Superior temporal gyrus (tissue), 1 donor: ENCODE results near the gene DIO2.
A peak's percentile ranks its signal among the peaks of the same experiment; 100 is the strongest.

ENCODE experiments used
- DNase-seq: peaks from one replicate; pipeline ENCODE4 v3.0.0-alpha.2; 2016; ENCODE audit errors: extremely low spot score

Gene DIO2

DNA sequence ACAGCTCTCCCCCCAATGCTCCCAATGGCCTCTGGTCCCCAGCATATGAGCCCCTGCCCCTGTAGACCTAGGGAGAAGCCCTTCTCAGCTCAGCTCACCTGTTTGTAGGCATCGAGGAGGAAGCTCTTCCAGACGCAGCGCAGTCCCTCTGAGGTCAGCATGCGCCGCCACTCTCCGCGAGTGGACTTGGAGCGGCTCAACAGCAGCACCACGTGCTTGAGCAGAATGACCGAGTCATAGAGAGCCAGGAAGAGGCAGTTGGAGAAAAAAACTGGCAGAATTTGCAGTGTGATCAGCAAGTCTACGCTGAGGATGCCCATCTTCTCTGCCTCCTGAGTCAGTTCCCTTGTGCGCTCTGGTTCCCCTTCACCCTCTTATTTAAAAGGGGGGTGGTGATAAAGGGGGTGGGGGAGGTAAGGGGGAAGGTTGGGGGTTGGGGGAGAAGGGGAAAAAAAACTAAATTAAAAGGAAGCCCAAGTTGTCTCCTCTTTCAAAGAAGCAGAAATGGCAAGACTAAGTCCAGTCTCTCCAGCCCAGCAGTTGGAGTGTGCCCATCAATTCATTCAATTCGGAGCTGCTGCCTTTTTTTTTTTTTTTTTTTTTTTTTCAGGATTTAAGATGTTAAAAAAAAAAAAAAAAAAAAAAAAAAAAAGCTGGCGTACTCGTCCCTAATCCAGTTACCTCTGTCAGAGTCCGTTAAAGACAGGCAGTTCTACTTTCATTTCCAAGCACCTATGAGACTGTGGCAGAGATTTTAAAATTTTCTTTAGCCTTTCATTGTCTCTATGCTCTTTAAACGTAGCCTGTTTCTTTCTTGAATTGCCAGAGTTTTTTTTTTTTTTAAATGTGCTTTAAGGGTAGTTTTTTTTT is at the start of gene DIO2:
DIO2 (minus strand) TSS at position 352 of the 870 bp plus-strand sequence; CDS start at position 320, 32 bp downstream.
- DNase-seq, result peak; percentile 70

DNA sequence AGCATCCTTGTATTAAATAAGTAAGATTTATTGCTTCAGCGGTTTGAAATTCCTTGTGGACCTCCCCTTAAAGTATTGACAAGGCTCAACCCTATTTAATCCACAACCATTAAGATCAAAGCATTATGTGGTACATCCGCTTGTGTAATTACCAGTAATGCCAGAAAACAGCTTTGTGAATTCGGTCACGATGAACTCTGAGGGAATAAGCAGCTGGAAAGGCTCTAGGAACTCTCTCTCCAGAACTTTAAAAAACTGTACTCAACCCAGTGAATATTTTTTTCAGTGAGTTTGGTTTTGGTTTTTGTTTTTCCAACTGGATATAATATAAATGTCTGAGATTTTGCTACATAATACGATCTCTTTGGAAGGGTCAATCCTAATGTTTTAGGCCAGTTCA is 49.3 kb upstream of the DIO2 start:
- DNase-seq, result no peak

DNA sequence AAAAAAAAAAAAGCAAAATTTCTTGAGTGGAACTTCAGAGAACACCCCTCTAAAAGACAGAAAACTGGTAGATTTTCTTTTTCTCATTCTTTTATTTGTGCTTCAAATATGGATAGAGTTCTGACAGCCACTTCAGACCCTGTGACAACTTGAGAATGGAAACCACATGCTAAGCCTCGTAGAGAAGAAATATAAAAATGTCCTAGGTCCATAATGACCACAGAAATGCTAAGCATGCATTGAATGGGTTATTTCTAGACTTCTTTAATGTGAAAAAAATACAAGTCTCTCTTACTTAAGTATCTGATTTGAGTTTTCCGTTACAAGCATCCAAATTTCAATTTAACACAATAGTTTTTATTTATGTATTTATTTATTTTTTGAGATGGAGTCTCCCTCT is 28.3 kb upstream of the DIO2 start:
- DNase-seq, result no peak

DNA sequence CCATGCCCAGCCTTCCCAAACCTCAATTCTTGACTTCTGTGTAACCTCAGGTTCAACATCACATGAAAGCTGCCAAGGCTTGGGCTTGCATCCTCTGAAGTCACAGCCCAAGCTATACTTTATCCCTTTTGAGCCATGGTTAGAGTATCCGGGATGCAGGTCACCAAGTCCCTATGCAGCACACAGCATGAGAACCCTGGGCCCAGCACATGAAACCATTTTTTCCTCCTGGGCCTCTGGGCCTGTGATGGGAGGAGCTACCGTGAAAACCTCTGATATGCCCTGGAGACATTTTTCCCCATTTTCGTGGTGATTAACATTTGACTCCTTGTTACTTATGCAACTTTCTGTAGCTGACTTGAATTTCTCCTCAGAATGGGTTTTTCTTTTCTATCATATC is 25.8 kb upstream of the DIO2 start:
- no peak for DNase-seq

DNA sequence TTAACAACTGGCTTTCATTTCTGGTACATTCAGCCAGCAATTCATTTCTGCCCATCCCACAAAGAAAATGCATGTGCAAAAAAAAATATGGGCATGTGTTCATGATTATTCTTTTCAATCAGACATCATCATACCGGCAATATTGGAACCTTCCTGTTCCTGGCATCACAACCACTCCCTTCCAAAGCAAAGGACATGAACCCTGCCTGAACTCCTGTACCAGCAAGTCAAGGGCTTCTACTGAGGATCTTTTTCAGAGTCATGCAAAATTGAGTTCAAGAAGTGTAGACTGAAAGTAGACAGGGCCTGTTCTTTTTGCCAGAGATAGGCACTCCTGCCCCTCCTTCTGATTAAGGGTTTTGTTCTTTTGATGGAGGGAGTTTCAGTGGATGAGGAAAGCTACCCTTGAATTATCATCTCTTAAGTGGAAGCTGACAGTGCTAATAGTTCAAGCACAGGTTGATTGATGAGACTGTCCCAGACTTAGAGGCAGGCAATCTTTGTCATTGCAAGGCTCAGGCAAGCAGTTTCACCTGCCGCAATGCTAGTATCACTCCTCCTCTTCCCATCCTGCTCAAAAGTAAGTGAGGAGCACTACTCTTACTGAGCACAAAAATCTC is 22.3 kb upstream of the DIO2 start:
- DNase-seq, result no peak

DNA sequence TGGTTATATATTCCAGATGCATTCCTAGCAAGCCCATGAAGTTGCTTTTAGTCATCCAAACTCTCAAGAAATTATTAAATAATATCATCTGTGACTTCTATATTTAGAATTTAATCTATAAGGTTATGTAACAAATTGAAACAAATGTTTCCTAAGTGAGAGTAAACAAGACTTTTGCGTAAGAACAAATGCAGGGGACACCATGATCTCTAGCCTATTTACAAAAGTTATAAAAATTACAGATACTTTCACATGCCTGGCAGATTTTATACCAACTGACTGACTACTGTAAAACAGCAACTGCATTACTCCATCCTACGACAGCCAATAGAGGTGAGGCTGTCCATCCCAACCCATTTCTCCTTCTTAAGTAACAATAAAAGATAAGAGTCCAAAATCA is 20.4 kb upstream of the DIO2 start:
- DNase-seq, result no peak

DNA sequence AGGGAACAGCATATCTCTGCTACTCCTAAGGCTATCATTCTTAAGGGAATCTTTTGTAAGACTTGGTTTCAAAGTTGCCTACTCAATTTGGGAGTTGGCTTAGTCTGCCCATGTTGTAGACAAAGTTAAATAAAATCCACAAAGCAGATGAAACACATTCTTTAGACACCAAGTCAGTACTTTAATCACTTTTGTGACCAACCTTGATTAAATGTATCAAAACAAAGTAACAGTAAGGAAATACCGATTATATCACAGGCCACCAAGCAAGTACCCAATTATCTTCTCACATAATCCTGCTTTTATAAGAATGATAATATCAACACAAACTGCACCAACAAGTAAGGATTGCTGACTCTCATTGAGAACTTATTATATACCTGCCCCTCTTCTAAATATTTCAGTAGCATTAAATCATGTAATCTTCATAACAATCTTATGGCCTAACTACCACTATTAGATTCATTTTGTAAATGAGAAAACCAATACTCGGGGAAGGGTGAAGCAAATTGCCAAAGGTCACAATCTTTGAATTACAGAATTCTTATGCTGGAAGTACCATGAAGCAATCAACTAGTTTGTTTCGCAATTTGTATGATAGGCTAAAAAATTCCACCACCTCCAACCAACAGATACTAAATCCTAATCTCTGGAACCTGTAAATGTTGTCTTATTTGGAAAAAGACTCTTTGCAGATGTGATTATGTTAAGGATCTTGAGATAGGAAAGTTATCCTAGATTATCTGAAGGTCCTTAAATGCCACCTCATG is 12.6 kb upstream of the DIO2 start:
- no peak for DNase-seq

DNA sequence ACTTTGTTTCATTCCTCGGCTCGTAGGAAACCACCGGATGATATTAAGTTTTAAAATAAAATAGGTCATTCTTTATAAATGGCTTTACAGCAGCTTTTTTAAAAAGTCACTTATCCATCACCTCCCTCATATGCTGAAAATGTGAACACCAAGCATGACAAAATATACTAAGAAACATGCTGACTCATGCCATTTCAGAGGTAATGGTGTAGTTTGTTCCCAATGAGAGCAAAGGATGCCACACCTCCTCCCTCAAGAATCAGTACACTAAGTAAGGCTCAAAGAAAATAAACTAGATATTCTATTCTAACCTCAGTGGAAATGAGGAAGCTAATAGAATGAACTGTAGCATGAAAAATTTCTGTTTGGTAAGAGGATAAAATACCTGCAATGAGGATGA is 5.5 kb upstream of the DIO2 start:
- no peak for DNase-seq

DNA sequence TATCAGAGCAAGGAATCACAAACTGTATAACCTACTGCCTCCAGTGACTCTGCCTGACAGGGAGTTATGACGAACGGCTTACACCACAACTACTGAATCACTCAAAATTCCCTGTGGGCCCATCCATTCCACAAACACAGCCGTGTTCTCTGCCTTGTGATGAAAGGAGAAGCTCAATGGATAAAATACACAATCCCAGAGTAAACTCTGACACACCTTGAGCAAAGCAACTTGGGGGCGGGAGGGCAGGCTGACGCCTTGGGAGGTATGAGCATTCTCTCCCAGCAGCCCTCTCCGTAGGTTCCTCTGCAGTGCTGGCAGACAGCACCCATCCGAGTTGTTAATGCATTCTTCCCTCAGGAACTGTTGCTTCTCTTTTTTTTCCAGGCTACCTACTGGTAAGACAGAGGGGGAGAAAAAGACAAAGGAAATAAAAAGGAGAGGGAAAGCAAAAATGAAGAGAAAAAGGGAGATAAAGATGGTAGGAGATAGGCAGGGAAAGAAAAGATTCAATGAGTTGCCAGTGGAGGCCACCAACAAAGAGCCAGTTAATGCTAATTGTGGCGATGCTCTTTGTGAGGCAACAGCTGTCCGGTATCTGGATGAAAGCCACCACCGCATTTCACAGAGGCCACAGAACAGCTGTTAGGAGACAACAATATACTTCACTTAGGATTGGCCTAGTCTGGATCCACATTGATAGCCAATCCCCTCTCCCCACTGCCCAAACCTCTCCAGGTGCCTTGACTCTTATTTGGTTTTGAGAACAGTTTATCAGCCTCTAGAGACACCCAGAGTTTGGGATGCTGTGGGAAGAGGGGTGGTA is 4.7 kb upstream of the DIO2 start:
- DNase-seq, result no peak

DNA sequence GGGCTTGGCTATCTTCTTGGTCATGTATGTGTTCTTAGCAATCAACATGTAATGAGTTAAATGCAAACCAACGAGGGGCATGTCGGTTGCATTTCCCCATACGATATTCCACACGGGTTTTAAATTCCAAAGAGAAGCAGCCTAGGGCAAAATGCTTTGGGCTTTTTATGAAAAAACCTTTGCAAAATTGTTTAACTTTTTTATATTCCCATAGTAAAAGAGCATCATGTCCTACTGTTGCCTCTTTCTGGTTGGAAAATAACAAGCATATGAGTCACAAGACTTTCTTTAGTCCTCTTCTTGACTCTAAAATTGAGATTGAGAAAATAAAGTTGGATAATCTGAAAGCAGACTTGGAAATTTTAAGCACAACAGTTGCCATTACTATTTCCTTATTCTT is 3.8 kb upstream of the DIO2 start:
- DNase-seq, result no peak

DNA sequence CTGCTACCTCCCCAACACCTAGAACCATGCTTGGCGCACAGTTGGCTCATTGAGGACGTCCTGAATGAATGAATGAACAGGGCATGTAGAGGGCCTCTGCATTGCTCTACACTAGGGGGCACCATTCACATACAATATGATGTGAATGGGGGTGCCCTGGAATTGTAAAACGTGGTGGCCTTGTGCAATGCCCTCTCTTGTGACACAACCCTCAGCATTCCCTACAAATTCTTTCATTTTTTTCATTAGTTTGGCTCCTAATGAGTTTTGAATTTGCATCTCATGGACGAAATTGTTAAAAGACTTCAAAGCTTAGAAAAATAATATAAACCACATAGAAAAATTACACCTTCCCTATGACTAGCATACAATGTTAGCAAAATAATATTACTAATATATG is 2.3 kb upstream of the DIO2 start:
- DNase-seq, result no peak

DNA sequence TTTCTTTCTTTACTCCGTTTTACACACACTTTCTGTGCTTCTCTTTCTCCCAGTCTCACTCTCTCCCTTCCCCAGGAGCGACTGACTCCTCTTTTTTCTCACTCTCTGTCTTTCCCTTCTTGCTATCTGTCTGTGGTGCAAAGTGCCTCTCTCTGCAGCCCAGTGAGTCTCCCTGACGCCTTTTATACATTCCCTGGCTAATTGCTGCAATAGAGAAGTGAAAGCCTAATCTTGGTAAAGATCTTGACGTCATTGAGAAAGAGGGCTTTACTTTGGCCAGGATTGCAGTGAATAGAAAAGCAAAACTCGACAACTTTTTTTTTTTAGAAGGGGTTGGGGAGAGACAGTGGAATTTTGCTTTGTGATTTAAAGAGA is 706 bp upstream of the DIO2 start:
- no peak for DNase-seq

DNA sequence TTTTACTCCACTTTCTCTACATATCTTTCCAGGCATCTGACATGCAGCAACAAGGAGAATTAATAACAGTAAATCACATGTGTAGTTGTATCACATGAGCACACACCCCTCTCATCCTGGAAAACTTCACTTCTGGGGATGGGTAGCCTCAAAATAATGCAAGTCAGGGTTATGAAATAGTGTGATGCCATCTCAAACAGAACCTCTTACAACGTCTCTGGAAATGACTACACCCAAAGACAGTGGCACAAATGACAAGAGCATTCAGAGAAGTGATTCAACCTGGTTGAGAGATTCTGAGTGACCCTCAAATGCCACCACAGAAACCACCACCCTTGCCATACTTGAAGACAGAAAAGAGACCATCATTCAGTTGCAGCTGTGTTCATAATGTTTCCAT is 2.8 kb downstream of the DIO2 start:
- DNase-seq, result no peak

DNA sequence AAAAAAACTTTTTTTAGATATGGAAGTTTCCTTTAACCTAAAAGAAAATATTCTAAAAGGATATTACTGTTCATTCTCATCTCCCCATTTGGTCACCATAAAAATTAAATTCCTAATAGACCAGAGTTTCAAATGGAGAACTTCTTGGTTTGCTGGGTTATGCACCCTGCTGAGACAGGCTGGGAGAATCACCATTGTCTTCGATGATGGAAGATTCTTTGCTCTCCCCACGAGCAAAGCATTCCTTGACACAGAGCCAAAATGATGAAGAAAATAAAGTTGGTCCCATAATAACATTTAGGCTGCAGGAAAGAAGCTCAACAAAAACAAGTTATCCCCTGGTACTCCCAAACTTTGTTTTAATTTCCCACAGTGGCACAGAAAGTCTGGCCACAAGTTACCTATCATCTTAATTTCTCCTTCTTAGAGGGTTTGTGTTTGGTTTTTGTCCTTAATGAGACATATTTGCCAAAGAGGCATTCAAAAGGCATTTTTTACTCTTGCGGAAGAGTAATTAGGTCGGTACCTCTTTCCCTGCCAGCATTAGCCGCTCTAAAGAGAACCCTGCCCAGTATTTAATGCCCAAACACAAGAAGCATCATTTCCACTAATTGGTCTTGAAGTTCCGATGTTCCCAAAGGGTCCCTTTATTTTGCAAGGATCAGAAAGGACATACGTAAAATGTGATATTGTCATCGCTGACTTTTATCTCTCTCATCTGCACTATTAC is 4.8 kb downstream of the DIO2 start:
- no peak for DNase-seq

DNA sequence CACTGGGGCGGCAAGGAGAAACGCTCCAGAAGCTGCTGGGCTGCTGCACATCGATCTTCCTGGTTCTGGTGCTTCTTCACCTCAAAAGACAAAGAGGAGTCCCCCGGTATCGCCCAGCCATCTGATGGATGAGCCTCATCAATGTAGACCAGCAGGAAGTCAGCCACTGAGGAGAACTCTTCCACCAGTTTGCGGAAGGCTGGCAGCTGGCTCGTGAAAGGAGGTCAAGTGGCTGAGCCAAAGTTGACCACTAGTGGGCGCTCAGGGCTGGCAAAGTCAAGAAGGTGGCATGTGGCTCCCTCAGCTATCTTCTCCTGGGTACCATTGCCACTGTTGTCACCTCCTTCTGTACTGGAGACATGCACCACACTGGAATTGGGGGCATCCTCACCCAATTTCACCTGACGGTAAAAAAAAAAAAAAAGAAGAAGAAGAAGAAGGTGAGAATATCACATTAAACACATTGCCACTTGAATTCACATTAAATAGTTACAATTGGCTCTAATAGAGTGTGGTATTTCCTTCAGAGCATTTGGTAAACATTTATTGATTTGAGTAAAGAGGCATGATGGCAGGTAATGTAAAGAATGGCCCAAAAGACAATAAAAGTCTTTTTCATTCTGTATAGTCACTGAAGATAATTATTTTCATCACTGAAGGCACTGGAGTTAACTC is 8.3 kb downstream of the DIO2 start:
- DNase-seq, result no peak

DNA sequence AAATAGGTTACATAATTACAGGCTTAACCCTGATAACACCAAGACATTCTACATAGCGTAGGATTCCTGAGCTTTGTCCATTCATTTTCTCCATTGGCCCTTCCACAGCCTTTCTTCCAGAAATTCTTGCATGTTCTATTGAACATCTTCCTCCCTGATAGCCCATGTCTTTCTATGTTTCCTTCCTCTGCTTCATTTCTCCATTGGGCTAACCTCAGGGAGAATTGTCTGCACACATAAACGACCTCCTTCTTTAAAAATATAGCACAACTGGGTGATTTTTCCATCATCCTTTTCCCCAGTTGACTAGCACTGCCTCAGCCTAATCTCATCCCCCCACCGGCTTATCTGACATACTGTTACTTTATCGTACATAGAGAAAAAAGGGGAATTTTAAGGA is 11.2 kb downstream of the DIO2 start:
- DNase-seq, result no peak

DNA sequence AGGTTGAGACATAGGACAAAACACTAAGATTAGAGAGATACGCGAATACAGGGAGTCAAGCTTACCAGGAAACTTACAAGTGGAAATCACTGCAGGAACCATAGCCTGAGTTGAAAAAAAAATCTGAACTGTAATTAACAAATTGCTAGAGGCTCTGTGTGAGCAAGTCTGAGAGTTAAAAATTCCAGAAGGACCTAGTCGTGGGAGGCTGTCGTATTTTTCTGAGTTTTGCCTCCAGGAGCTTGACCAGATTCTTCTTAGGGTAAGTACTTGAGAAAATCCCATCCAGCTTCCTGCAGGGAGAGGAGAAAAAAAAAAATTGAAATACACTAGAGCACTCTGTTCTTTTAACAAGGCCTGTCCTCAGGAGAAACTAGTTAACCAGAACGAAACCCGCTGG is 22.7 kb downstream of the DIO2 start:
- DNase-seq, result no peak

DNA sequence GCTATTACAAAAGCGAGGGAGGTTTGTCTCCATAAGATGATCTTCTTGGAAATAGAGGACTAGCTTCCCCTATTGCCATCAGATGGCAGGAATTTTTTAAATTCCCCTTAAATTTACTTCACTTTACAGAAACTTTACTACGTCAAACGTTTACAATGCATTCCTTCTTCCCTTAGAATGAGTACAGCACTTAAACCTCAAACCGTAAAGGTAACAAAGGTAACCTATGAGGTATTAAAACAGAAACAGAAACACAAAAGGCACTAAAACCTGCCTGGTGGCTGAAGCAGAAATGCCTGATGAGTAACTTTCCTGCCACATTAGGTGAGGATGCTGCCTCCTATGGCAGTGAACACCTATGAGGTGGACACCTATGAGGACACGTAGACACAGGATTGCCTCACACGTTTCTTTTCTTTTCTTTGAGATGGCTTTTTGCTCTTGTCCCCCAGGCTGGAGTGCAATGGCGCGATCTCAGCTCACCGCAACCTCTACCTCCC is 25.0 kb downstream of the DIO2 start:
- DNase-seq, result no peak

DNA sequence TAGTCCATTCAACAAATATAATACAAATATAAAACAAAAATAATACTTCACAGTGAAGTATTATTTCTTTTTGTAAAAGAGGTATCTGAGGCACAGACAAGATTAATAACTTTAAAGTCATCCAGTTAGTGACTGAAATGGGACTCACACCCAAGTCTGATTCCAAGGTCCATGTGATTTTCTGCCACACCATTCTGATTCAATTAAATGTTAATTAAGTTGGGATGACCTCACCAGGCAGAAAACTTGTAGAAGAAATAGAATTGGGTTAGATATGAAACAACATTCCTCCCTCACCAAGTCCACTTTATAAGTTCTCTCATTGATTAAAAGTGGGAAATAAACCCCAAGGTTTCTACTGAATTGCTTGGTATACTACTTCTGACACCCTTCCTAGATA is 34.4 kb downstream of the DIO2 start:
- no peak for DNase-seq

DNA sequence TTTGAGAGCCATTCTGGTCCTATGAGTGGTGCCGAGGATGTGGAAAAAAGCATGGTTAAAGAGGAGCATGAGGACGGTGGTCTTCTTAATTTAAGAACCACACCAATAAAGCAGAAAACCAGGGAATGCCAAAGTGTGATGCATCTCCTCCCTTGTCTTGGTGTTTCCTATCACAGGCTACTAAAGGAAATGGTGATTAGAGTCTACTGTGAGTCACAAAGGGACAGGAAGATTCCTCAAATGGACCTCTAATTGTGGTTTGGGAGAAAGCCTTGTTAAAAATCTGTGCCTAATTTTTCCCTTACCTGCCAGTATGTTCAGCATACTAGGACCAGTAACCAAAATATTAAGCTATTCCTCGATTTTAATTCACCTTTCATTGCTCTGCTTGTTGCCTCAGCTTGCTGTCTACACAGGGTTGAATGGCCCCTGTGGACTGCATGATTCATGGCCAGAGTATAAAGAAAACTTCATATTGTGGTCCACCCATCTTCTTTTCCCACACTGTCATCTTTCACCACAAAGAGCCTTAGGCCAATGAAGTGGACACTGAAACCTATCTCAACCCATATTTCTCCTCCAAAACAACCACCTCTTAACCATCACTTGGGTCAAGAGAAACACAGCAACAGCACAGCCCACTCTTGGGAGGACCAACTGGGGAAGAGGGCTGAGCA is 38.8 kb downstream of the DIO2 start:
- no peak for DNase-seq
